Urothelium cell line (cell line): Measurements from ENCODE around the gene VWA3A.

Experiments used
- DNase-seq: peaks from one replicate; pipeline ENCODE4 v3.0.0; 2011; ENCODE audit warnings: low spot score, mixed read lengths
- FAIRE-seq: peaks from 2 replicates; lab custom pipeline; 2011; peaks lifted over from hg19 to GRCh38; lab: Jason Lieb, UNC

VWA3A gene

DNA sequence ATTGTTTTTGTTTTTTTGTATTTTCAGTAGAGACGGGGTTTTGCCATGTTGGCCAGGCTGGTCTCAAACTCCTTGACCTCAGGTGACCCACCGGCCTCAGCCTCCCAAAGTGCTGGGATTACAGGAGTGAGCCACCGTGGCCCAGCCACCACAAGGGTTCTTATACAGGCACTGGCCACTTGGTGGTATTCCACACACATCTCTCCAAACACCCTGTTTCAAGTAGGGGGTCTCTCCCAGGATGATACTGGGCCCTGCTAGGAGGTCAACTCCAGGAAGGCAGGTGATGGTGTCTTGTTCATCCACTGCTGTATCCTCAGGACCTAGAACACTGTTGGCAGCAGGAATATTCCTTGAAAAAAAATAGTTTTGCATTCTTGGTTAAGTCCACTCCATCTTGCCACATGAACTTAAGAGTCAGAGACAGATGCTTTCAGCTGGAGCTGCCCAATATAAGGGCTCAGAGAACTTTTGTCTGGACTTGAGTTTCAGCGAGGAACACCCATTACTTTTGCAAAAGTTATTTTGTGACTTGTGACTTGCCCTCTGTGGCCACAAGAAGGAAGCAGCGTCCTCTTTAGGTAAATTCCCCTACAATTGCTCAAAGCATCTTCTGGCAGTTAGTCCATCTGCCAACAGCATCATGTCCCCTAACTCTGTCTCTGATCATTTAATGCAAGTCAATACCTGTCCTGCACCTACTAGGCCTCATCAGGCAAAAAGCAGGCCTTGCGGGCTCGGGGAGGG, 106.4 kb downstream of the VWA3A start:
- no peak for FAIRE-seq
- DNase-seq: no peak

- FAIRE-seq (no peak), DNase-seq (no peak)
Observed at GRCh38 chr16:22202261-22202637, 109.9 kb downstream of the VWA3A start.

DNA sequence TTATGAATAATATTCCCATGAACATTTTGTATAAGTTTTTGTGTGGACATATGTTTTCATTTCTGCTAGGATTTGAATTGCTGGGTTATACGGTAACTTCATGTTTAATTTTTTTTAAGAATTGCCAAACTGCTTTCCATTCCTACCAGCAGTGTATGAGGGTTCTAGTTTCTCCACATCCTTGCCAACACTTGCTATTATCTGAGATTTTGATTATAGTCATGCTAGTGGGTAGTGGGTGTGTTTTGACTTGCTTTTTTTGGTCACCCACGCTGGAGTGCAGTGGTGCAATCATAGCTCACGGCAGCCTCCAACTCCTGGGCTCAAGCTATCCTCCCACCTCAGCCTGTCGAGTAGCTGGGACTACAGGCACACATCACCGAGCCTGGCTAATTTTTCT, 110.8 kb downstream of the VWA3A start:
- no peak for FAIRE-seq
- DNase-seq: no peak

DNA sequence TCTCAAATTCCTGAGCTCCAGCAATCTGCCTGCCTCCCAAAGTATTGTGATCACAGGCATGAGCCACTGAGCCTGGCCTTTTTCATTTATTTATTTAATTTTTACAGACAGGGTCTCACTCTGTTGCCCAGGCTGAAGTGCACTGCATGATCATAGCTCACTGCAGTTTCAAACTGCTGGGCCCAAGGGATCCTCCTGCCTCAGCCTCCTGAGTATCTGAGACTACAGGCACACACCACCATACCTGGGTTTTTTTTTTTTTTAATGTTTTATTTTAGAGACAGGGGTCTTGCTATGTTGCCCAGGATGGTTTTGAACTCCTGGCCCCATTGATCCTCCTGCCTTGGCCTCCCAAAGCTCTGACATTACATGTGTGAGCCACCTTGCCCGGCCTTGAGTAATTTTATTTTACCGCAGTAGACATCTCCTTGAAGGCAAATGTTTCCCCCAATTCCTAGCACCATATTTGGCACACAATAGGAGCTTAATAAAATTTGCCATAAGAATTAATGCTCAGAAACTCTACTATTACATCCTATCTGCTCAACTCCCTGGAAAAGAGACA, 111.8 kb downstream of the VWA3A start:
- no peak for DNase-seq

GRCh38 chr16:22205577-22206012, 113.3 kb downstream of the VWA3A start:
- no peak for DNase-seq
- FAIRE-seq: no peak

More for the DNA sequence above, 111.8 kb downstream of the VWA3A start:
- FAIRE-seq: no peak

DNA sequence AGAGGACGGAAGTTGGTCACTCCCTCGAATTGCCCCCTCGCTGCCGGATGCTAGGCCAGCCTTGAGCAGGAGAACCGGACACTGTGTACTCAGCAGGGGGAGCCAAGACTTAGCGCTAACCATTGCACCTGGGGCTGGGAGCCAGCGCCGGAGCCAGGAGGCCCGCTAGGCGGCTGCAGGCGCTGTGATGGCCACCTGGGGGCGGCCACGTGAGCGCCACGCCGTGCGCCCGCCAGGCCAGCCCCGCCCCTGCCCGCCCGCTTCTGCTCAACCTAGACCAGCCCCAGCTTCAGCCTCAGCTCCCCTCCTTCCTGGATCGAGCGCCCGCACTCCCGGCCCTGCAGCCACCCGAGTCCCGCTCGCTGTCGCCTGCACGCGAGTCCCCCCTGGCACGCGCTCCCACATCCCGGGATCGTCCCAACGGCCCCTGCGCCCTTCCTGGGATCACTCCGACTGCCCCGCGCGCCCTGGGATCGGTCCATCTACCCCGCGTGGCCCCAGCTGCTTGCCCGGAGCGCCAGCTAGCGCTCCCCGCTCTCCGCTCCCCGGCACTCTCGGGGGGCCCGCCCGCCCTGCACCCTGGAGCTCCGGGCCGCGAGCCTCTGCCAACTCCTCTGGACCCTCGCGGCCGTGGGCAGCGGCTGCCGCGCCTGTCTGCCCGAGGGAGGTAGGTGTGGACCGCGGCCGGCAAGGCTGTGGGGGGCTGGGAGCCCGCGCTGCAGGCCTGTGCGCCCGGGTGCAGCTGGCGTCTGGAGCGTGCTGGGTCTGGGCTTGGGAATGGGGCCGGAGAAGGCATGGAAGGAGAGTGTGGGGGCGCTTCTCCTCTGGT, 113.9 kb downstream of the VWA3A start, which contains the start of gene EEF2K:
TSS of gene EEF2K (plus strand) at position 266 of the 829 bp plus-strand sequence. CDS start 19,452 bp downstream, outside the sequence.
- no peak for FAIRE-seq

More for the DNA sequence above, 113.9 kb downstream of the VWA3A start, which contains the start of gene EEF2K:
- DNase-seq: peak; percentile 92
